SK-N-SH (cell line): ENCODE results near the gene PPP1R14B. TPM values are rescaled to one million over a fixed set of nuclear protein-coding genes. Genes with fewer than 3 reads are reported as not detected.

Experiments
- CTCF ChIA-PET: fragments of 300-600, 350-600 bp; formaldehyde crosslinking; extraction: SDS; loops from one replicate; lab custom pipeline; 2021; lab: Yijun Ruan, JAX
- POLR2A ChIA-PET: fragments of 350-600 bp; sonication (Branson Sonifier 250); formaldehyde crosslinking; extraction: SDS; loops from one replicate; lab custom pipeline; 2020; ENCODE audit warnings: antibody characterized with exemption, inconsistent platforms; lab: Yijun Ruan, JAX
- DNase-seq: peaks from one replicate; pipeline ENCODE4 v3.0.0; 2012
- H2AFZ ChIP-seq: fragments of 200-600 bp; sonication (generic); 2 replicates; pipeline ENCODE4 v1.8.1; 2016; ENCODE audit warnings: antibody characterized with exemption, mild to moderate bottlenecking, low read depth
- H3F3A ChIP-seq: fragments of 200-600 bp; sonication (generic); replicated peaks from 2 replicates; pipeline ENCODE3; 2016; ENCODE audit warnings: antibody characterized with exemption, mild to moderate bottlenecking; ENCODE audit not compliant: insufficient read depth
- H3K27ac ChIP-seq, 2 experiments: fragments of 200-500 bp in 1 of 2; fragments of 200-600 bp in 1 of 2; sonication (Bioruptor generic) in 1 of 2; sonication (generic), shearing (Covaris generic) in 1 of 2; 2 replicates each; pipeline versions ENCODE4 v1.5.1 to v1.6.1; 2014 to 2016; ENCODE audit warnings: low read depth in 2 of 2, inconsistent platforms in 1 of 2, low read length in 1 of 2, mild to moderate bottlenecking in 1 of 2, mixed read lengths in 1 of 2
- H3K27me3 ChIP-seq: fragments of 200-600 bp; sonication (generic), shearing (Covaris generic); 2 replicates; pipeline ENCODE4 v1.6.1; 2016; ENCODE audit warnings: mixed run types; ENCODE audit not compliant: insufficient read depth
- H3K36me3 ChIP-seq, 2 experiments: fragments of 200-500 bp in 1 of 2; fragments of 200-600 bp in 1 of 2; sonication (Bioruptor generic) in 1 of 2; sonication (generic) in 1 of 2; replicated peaks in 1 of 2; 2 replicates each; pipeline versions ENCODE3 to v1.5.1; 2014 to 2016; ENCODE audit warnings: low read length in 1 of 2, mild to moderate bottlenecking in 1 of 2; ENCODE audit not compliant: insufficient read depth in 2 of 2, control insufficient read depth in 1 of 2
- H3K4me1 ChIP-seq, 2 experiments: fragments of 200-500 bp in 1 of 2; fragments of 200-600 bp in 1 of 2; sonication (Bioruptor generic) in 1 of 2; sonication (generic), shearing (Covaris generic) in 1 of 2; 2 replicates each; pipeline versions ENCODE4 v1.5.1 to v1.6.1; 2014 to 2016; ENCODE audit warnings: low read depth in 1 of 2, low read length in 1 of 2, mixed run types in 1 of 2; ENCODE audit not compliant: insufficient read depth in 2 of 2, control insufficient read depth in 1 of 2
- H3K4me2 ChIP-seq: fragments of 200-600 bp; sonication (generic), shearing (Covaris generic); 2 replicates; pipeline ENCODE4 v1.6.1; 2017; ENCODE audit warnings: mixed run types
- H3K4me3 ChIP-seq, 2 experiments: fragments of 200-500 bp in 1 of 2; fragments of 200-600 bp in 1 of 2; sonication (Bioruptor generic) in 1 of 2; sonication (generic), shearing (Covaris generic) in 1 of 2; 2 replicates each; pipeline versions ENCODE4 v1.5.1 to v1.8.1; 2014 to 2016; ENCODE audit warnings: low read depth in 2 of 2, inconsistent platforms in 1 of 2, low read length in 1 of 2, mild to moderate bottlenecking in 1 of 2, mixed read lengths in 1 of 2, moderate library complexity in 1 of 2
- H3K79me2 ChIP-seq: fragments of 200-600 bp; sonication (generic); 2 replicates; pipeline ENCODE4 v1.8.1; 2017; ENCODE audit warnings: mild to moderate bottlenecking; ENCODE audit not compliant: insufficient read depth
- H3K9ac ChIP-seq: fragments of 200-600 bp; sonication (generic); 2 replicates; pipeline ENCODE4 v1.6.1; 2017; ENCODE audit warnings: mixed run types
- H3K9me2 ChIP-seq: fragments of 200-600 bp; sonication (generic); 2 replicates; pipeline ENCODE4 v1.6.1; 2017; ENCODE audit warnings: mixed run types
- H3K9me3 ChIP-seq: fragments of 200-600 bp; sonication (generic); 2 replicates; pipeline ENCODE4 v1.6.1; 2017; ENCODE audit warnings: mixed run types, mild to moderate bottlenecking, moderate library complexity
- H4K20me1 ChIP-seq: fragments of 200-600 bp; sonication (generic); 2 replicates; pipeline ENCODE4 v1.6.1; 2017; ENCODE audit warnings: mild to moderate bottlenecking, mixed run types; ENCODE audit not compliant: insufficient read depth
- CHD2 ChIP-seq: fragments of 150-350 bp; IDR thresholded peaks from 2 replicates; pipeline ENCODE4 v1.6.1; 2018; ENCODE audit warnings: low read length; ENCODE audit not compliant: partially characterized antibody
- ELF1 ChIP-seq: IDR thresholded peaks from 2 replicates; pipeline ENCODE4 v1.4.0; 2012
- EZH2phosphoT487 ChIP-seq: fragments of 200-600 bp; sonication (generic); IDR thresholded peaks from 2 replicates; pipeline ENCODE4 v1.6.1; 2017; ENCODE audit warnings: low read depth, mixed run types, mild to moderate bottlenecking, antibody characterized with exemption, moderate library complexity, borderline replicate concordance
- IRF3 ChIP-seq: fragments of 150-350 bp; IDR thresholded peaks from 2 replicates; pipeline ENCODE4 v1.6.1; 2016; ENCODE audit warnings: mild to moderate bottlenecking, low read depth, low read length
- MAX ChIP-seq: IDR thresholded peaks from 2 replicates; pipeline ENCODE4 v1.4.0; 2012; ENCODE audit warnings: low read depth
- POLR2AphosphoS5 ChIP-seq: IDR thresholded peaks from 2 replicates; pipeline ENCODE4 v1.6.1; 2012; ENCODE audit warnings: low read depth, low read length
- ZBTB33 ChIP-seq: IDR thresholded peaks from 2 replicates; pipeline ENCODE4 v1.4.0; 2012; ENCODE audit warnings: low read depth, borderline replicate concordance
- WGBS: methylation state at CpG from one replicate; pipeline ENCODE4 v1.1.6; 2017; ENCODE audit warnings: low lambda C conversion rate; 5-methylcytosine and 5-hydroxymethylcytosine counted together
- polyA plus RNA-seq, 3 experiments: library from polyadenylated mRNA; depleted of rRNA; stranded (reverse); fragments of >200 nt; gene quantifications; 2 replicates each; pipeline ENCODE4 v1.2.3, GENCODE V29; 2012

Gene PPP1R14B
- polyA plus RNA-seq, 1 of the 3 experiments (the other 2 are of a cell fraction), result 523 TPM

- no peak for TF ChIP-seq ZBTB33
- no peak for TF ChIP-seq ELF1
- TF ChIP-seq POLR2AphosphoS5, result peak; percentile 38; the same call in 1 of the 2 replicates
- no peak for TF ChIP-seq MAX
Observed at GRCh38 chr11:64233913-64234586, 12.7 kb downstream of the PPP1R14B start, which contains the start of gene VEGFB (continued).

GRCh38 chr11:64232967-64233315 is 13.8 kb downstream of the PPP1R14B start:
- H3K4me3 ChIP-seq, result peak overlapping the region in 1 of 2 experiments; percentile 70; a peak in 1 of 4 replicates
- no peak overlapping the region for H3K9ac ChIP-seq
- no peak overlapping the region for H2AFZ ChIP-seq
- H3K36me3 ChIP-seq, result peaks cover 0 to 11% of the 10 kb centered on the region in 2 experiments
- no peaks in the 10 kb centered on the region for H3K9me2 ChIP-seq
- no peaks in the 10 kb centered on the region for H3K27me3 ChIP-seq
- 95% methylated on average over 8 of the region's 8 CpGs for WGBS
- no peak for DNase-seq
- H3K4me2 ChIP-seq, result no peak overlapping the region
- TF ChIP-seq CHD2 (no peak), EZH2phosphoT487 (no peak)
- peaks cover 20% of the 10 kb centered on the region for H3F3A ChIP-seq
- H3K27ac ChIP-seq, result no peak overlapping the region
- POLR2A ChIA-PET, result interaction anchor here (1.0 to 1.8 kb wide), 2 partner anchors 8 to 35 kb away, joined by 3 to 9 read pairs; partner anchors contain the start of gene FKBP2
- H3K9me3 ChIP-seq, result no peaks in the 10 kb centered on the region
- no peaks in the 10 kb centered on the region for H4K20me1 ChIP-seq
- CTCF ChIA-PET, result interaction anchor here (0.6 to 3.4 kb wide), 5 partner anchors 10 to 71 kb away, joined by 3 to 15 read pairs (median 6); partner anchors contain the start of genes PLCB3 and PPP1R14B
- peaks cover 31% of the 10 kb centered on the region for H3K79me2 ChIP-seq
- peaks cover 14 to 47% of the 10 kb centered on the region in 2 experiments; a peak in 2 of 4 replicates for H3K4me1 ChIP-seq

GRCh38 chr11:64232182-64232966 is 14.4 kb downstream of the PPP1R14B start:
- POLR2A ChIA-PET, result interaction anchor here (1.0 to 1.8 kb wide), 2 partner anchors 9 to 36 kb away, joined by 3 to 9 read pairs; partner anchors contain the start of gene FKBP2
- H4K20me1 ChIP-seq, result no peaks in the 10 kb centered on the region

More at GRCh38 chr11:64232182-64232966, 14.4 kb downstream of the PPP1R14B start:
- Histone ChIP-seq H3K79me2 (peaks cover 36% of the 10 kb centered on the region), H3K4me2 (no peak overlapping the region), H3K9me3 (no peaks in the 10 kb centered on the region), H3F3A (peaks cover 20% of the 10 kb centered on the region), H3K27ac (no peak overlapping the region; a peak in 1 of 4 replicates), H3K27me3 (no peaks in the 10 kb centered on the region), H3K9me2 (no peaks in the 10 kb centered on the region), H3K36me3 (peaks cover 0 to 6% of the 10 kb centered on the region in 2 experiments), H3K9ac (no peak overlapping the region), H3K4me1 (peaks cover 19 to 50% of the 10 kb centered on the region in 2 experiments; a peak in 2 of 4 replicates), H2AFZ (no peak overlapping the region), H3K4me3 (no peak overlapping the region; a peak in 1 of 4 replicates)
- DNase-seq, result no peak
- 93% methylated on average over 14 of the region's 15 CpGs for WGBS
- CTCF ChIA-PET, result interaction anchor here (0.6 to 3.4 kb wide), 7 partner anchors 10 to 72 kb away, joined by 3 to 15 read pairs (median 5); partner anchors contain the start of genes ESRRA, PLCB3, PPP1R14B and STIP1
- TF ChIP-seq IRF3, result no peak
